ENCODE results near the gene PHACTR1.

Gene PHACTR1

GRCh38 chr6:13012296-13012695 is 295.7 kb downstream of the PHACTR1 start:
- Histone ChIP-seq H3K9me3 (replicated peaks in 1 of 11) (no peaks in the 10 kb centered on the region), H3K9ac (no peak overlapping the region), H3K27me3 (peaks cover 36 to 51% (median 48%) of the 10 kb centered on the region in 11 experiments), H3K36me3 (no peaks in the 10 kb centered on the region), H4K20me1 (peaks cover 0 to 16% (median 0%) of the 10 kb centered on the region in 11 experiments; a peak in 5 of 22 replicates), H3K27ac (no peak overlapping the region), H3K4me2 (peak overlapping the region in 3 of 11 experiments; percentile 7 to 98 (median 97); a peak in 5 of 22 replicates), H3K4me1 (peaks cover 8 to 16% (median 13%) of the 10 kb centered on the region in 10 experiments; a peak in 17 of 20 replicates), H3K4me3 (no peak overlapping the region)
- no peak for TF ChIP-seq Cebpa-rat (IDR thresholded peaks at IDR 0.05)

GRCh38 chr6:13012977-13013680 is 296.6 kb downstream of the PHACTR1 start:
- H3K9ac ChIP-seq, result peak overlapping the region in 10 of 11 experiments; percentile 33 to 65 (median 56); a peak in 16 of 22 replicates
- peak overlapping the region; percentile 90 to 98 (median 97) for H3K4me2 ChIP-seq
- peaks cover 36 to 51% (median 48%) of the 10 kb centered on the region in 11 experiments for H3K27me3 ChIP-seq
- no peaks in the 10 kb centered on the region for H3K9me3 ChIP-seq (replicated peaks in 1 of 11)
- H3K36me3 ChIP-seq, result no peaks in the 10 kb centered on the region
- H3K27ac ChIP-seq, result no peak overlapping the region
- H3K4me3 ChIP-seq, result peak overlapping the region; percentile 57 to 76 (median 68)
- TF ChIP-seq Cebpa-rat (IDR thresholded peaks at IDR 0.05), result no peak
- peaks cover 0 to 16% (median 0%) of the 10 kb centered on the region in 11 experiments; a peak in 5 of 22 replicates for H4K20me1 ChIP-seq
- H3K4me1 ChIP-seq, result peaks cover 8 to 16% (median 13%) of the 10 kb centered on the region in 10 experiments; a peak in 17 of 20 replicates

- peaks cover 8 to 16% (median 13%) of the 10 kb centered on the region in 10 experiments; a peak in 17 of 20 replicates for H3K4me1 ChIP-seq
These were observed 297.3 kb downstream of the PHACTR1 start for GRCh38 chr6:13013681-13014503.

GRCh38 chr6:13014504-13015378 is 298.2 kb downstream of the PHACTR1 start:
- Histone ChIP-seq H4K20me1 (peaks cover 0 to 16% (median 0%) of the 10 kb centered on the region in 11 experiments; a peak in 5 of 22 replicates), H3K36me3 (no peaks in the 10 kb centered on the region), H3K9me3 (replicated peaks in 1 of 11) (no peaks in the 10 kb centered on the region), H3K4me3 (peak overlapping the region in 2 of 10 experiments; percentile 70 to 76; a peak in 4 of 20 replicates), H3K9ac (no peak overlapping the region), H3K27me3 (peaks cover 36 to 51% (median 48%) of the 10 kb centered on the region in 11 experiments), H3K27ac (no peak overlapping the region), H3K4me1 (peaks cover 8 to 16% (median 13%) of the 10 kb centered on the region in 10 experiments; a peak in 17 of 20 replicates), H3K4me2 (peak overlapping the region in 9 of 11 experiments; percentile 90 to 98 (median 98); a peak in 9 of 22 replicates)
- TF ChIP-seq Cebpa-rat (IDR thresholded peaks at IDR 0.05), result no peak

More at GRCh38 chr6:13013681-13014503, 297.3 kb downstream of the PHACTR1 start:
- no peaks in the 10 kb centered on the region for H3K9me3 ChIP-seq (replicated peaks in 1 of 11)
- H3K36me3 ChIP-seq, result no peaks in the 10 kb centered on the region
- H3K9ac ChIP-seq, result peak overlapping the region in 10 of 11 experiments; percentile 33 to 65 (median 56); a peak in 16 of 22 replicates
- no peak overlapping the region for H3K27ac ChIP-seq
- H3K27me3 ChIP-seq, result peaks cover 36 to 51% (median 48%) of the 10 kb centered on the region in 11 experiments
- H3K4me2 ChIP-seq, result peak overlapping the region; percentile 90 to 98 (median 97)
- peak overlapping the region; percentile 57 to 76 (median 68) for H3K4me3 ChIP-seq
- TF ChIP-seq Cebpa-rat (IDR thresholded peaks at IDR 0.05), result no peak
- peaks cover 0 to 16% (median 0%) of the 10 kb centered on the region in 11 experiments; a peak in 5 of 22 replicates for H4K20me1 ChIP-seq

- no peak for TF ChIP-seq Cebpa-rat (IDR thresholded peaks at IDR 0.05)
- Histone ChIP-seq H3K27ac (no peak overlapping the region), H3K9ac (no peak overlapping the region), H3K27me3 (peaks cover 36 to 51% (median 48%) of the 10 kb centered on the region in 11 experiments), H3K4me3 (no peak overlapping the region), H3K4me2 (no peak overlapping the region), H3K9me3 (replicated peaks in 1 of 11) (no peaks in the 10 kb centered on the region), H4K20me1 (peaks cover 0 to 16% (median 0%) of the 10 kb centered on the region in 11 experiments; a peak in 5 of 22 replicates), H3K4me1 (peaks cover 8 to 16% (median 13%) of the 10 kb centered on the region in 10 experiments; a peak in 17 of 20 replicates), H3K36me3 (no peaks in the 10 kb centered on the region)
These were observed 298.8 kb downstream of the PHACTR1 start for GRCh38 chr6:13015379-13015681.

- Histone ChIP-seq H3K36me3 (no peaks in the 10 kb centered on the region), H3K27ac (no peak overlapping the region), H3K4me3 (no peak overlapping the region), H3K9me3 (replicated peaks in 1 of 11) (no peaks in the 10 kb centered on the region; a peak in 1 of 22 replicates), H3K4me1 (no peaks in the 10 kb centered on the region), H3K4me2 (no peak overlapping the region), H4K20me1 (no peaks in the 10 kb centered on the region), H3K27me3 (no peaks in the 10 kb centered on the region), H3K9ac (no peak overlapping the region)
- TF ChIP-seq Cebpa-rat (IDR thresholded peaks at IDR 0.05), result no peak
These were observed 308.0 kb downstream of the PHACTR1 start for GRCh38 chr6:13024616-13025015.

- no peak for TF ChIP-seq Cebpa-rat (IDR thresholded peaks at IDR 0.05)
- no peak overlapping the region for H3K9ac ChIP-seq
- no peaks in the 10 kb centered on the region for H4K20me1 ChIP-seq
- H3K27ac ChIP-seq, result no peak overlapping the region
- H3K9me3 ChIP-seq (replicated peaks in 1 of 11), result no peaks in the 10 kb centered on the region; a peak in 1 of 22 replicates
- H3K36me3 ChIP-seq, result no peaks in the 10 kb centered on the region
- no peaks in the 10 kb centered on the region for H3K4me1 ChIP-seq
- no peaks in the 10 kb centered on the region for H3K27me3 ChIP-seq
- no peak overlapping the region for H3K4me2 ChIP-seq
- H3K4me3 ChIP-seq, result no peak overlapping the region
These were observed 309.4 kb downstream of the PHACTR1 start for GRCh38 chr6:13025893-13026499.

GRCh38 chr6:13026557-13026956 is 310.0 kb downstream of the PHACTR1 start:
- no peak overlapping the region for H3K4me3 ChIP-seq
- no peaks in the 10 kb centered on the region for H3K9me3 ChIP-seq (replicated peaks in 1 of 11)
- no peaks in the 10 kb centered on the region for H4K20me1 ChIP-seq
- H3K36me3 ChIP-seq, result no peaks in the 10 kb centered on the region
- H3K9ac ChIP-seq, result no peak overlapping the region
- TF ChIP-seq Cebpa-rat (IDR thresholded peaks at IDR 0.05), result no peak
- no peaks in the 10 kb centered on the region for H3K27me3 ChIP-seq
- H3K27ac ChIP-seq, result no peak overlapping the region
- no peak overlapping the region for H3K4me2 ChIP-seq
- H3K4me1 ChIP-seq, result no peaks in the 10 kb centered on the region
